ENCODE measurements around the gene TMEM63A. TPM values are rescaled to one million over a fixed set of nuclear protein-coding genes. Genes with fewer than 3 reads are reported as not detected.

The TMEM63A gene
- total RNA-seq, 1 experiment from 2014 or later: 93.9 TPM

- Mint-ChIP-seq H3K36me3 (ENCODE audit: insufficient read depth, unreplicated experiment) (no peaks in the 10 kb centered on the region), H3K4me3 (ENCODE audit: unreplicated experiment) (no peak overlapping the region), H3K27ac (ENCODE audit: unreplicated experiment) (peak overlapping the region; percentile 41), H3K4me1 (ENCODE audit: low read depth, unreplicated experiment) (peaks cover 17% of the 10 kb centered on the region), H3K9me3 (ENCODE audit: unreplicated experiment) (no peaks in the 10 kb centered on the region), H3K27me3 (ENCODE audit: insufficient read depth, unreplicated experiment) (no peaks in the 10 kb centered on the region)
- Histone ChIP-seq H3K27me3 (replicated peaks; ENCODE audit: control insufficient read depth, insufficient read depth, low read length) (no peaks in the 10 kb centered on the region), H3K4me1 (peaks cover 10% of the 10 kb centered on the region; the same call in 1 of the 2 replicates), H3K4me3 (ENCODE audit: low read depth, low read length) (no peak overlapping the region), H3K36me3 (ENCODE audit: control insufficient read depth, insufficient read depth, low read length) (no peaks in the 10 kb centered on the region), H3K9me3 (no peaks in the 10 kb centered on the region)
- intact Hi-C loops (cut with micrococcal nuclease; ENCODE audit: unreplicated experiment): no loop called here
- POLR2A ChIA-PET: interaction anchor here (1.4 kb wide), 1 partner anchor 15 kb away, joined by 5 read pairs; the partner anchor contains the start of gene TMEM63A
- CTCF ChIA-PET: interaction anchor here (0.6 kb wide), 1 partner anchor 815 kb away, joined by 3 read pairs; no protein-coding TSS in a partner anchor
- DNase-seq: no peak
- no peak for TF ChIP-seq CTCF (IDR thresholded peaks at IDR 0.05; ENCODE audit: insufficient read depth in 1 of 2, low read depth in 1 of 2, low read length in 1 of 2, severe bottlenecking in 1 of 2, unreplicated experiment in 1 of 2)
- BruUV-seq (replicated peaks): no TSS peak
Measured at GRCh38 chr1:225896937-225897549, 14.9 kb upstream of the TMEM63A start.

GRCh38 chr1:225896494-225896893 is 14.3 kb upstream of the TMEM63A start:
- peaks cover 10% of the 10 kb centered on the region; the same call in 1 of the 2 replicates for H3K4me1 ChIP-seq
- no peaks in the 10 kb centered on the region for H3K27me3 ChIP-seq (replicated peaks; ENCODE audit: control insufficient read depth, insufficient read depth, low read length)
- H3K36me3 ChIP-seq (ENCODE audit: control insufficient read depth, insufficient read depth, low read length): no peaks in the 10 kb centered on the region
- Mint-ChIP-seq H3K9me3 (ENCODE audit: unreplicated experiment) (no peaks in the 10 kb centered on the region), H3K27ac (ENCODE audit: unreplicated experiment) (no peak overlapping the region), H3K4me1 (ENCODE audit: low read depth, unreplicated experiment) (peaks cover 17% of the 10 kb centered on the region), H3K36me3 (ENCODE audit: insufficient read depth, unreplicated experiment) (no peaks in the 10 kb centered on the region), H3K27me3 (ENCODE audit: insufficient read depth, unreplicated experiment) (no peaks in the 10 kb centered on the region), H3K4me3 (ENCODE audit: unreplicated experiment) (no peak overlapping the region)
- POLR2A ChIA-PET: no interaction called here
- no peak for DNase-seq
- no peaks in the 10 kb centered on the region for H3K9me3 ChIP-seq
- BruUV-seq (replicated peaks): no TSS peak
- no peak for TF ChIP-seq CTCF (IDR thresholded peaks at IDR 0.05; ENCODE audit: insufficient read depth in 1 of 2, low read depth in 1 of 2, low read length in 1 of 2, severe bottlenecking in 1 of 2, unreplicated experiment in 1 of 2)
- CTCF ChIA-PET: no interaction called here
- H3K4me3 ChIP-seq (ENCODE audit: low read depth, low read length): no peak overlapping the region
- intact Hi-C loops (cut with micrococcal nuclease; ENCODE audit: unreplicated experiment): no loop called here

GRCh38 chr1:225892307-225892706 is 10.1 kb upstream of the TMEM63A start:
- Histone ChIP-seq H3K36me3 (ENCODE audit: control insufficient read depth, insufficient read depth, low read length) (no peaks in the 10 kb centered on the region), H3K27me3 (replicated peaks; ENCODE audit: control insufficient read depth, insufficient read depth, low read length) (no peaks in the 10 kb centered on the region), H3K9me3 (no peaks in the 10 kb centered on the region), H3K4me3 (ENCODE audit: low read depth, low read length) (no peak overlapping the region), H3K4me1 (peaks cover 14% of the 10 kb centered on the region; the same call in 1 of the 2 replicates)
- intact Hi-C loops (cut with micrococcal nuclease; ENCODE audit: unreplicated experiment): no loop called here
- Mint-ChIP-seq H3K36me3 (ENCODE audit: insufficient read depth, unreplicated experiment) (no peaks in the 10 kb centered on the region), H3K27ac (ENCODE audit: unreplicated experiment) (no peak overlapping the region), H3K4me1 (ENCODE audit: low read depth, unreplicated experiment) (peaks cover 8% of the 10 kb centered on the region), H3K4me3 (ENCODE audit: unreplicated experiment) (no peak overlapping the region), H3K27me3 (ENCODE audit: insufficient read depth, unreplicated experiment) (no peaks in the 10 kb centered on the region), H3K9me3 (ENCODE audit: unreplicated experiment) (no peaks in the 10 kb centered on the region)
- ChIA-PET CTCF (no interaction called here), POLR2A (no interaction called here)
- no peak for TF ChIP-seq CTCF (IDR thresholded peaks at IDR 0.05; ENCODE audit: insufficient read depth in 1 of 2, low read depth in 1 of 2, low read length in 1 of 2, severe bottlenecking in 1 of 2, unreplicated experiment in 1 of 2)
- no TSS peak for BruUV-seq (replicated peaks)
- no peak for DNase-seq
